Glomerular endothelial cell (primary cell): ENCODE results near the gene BRD8. TPM values are rescaled to one million over a fixed set of nuclear protein-coding genes. Genes with fewer than 3 reads are reported as not detected.

Source experiments
- DNase-seq: peaks from one replicate; pipeline ENCODE4 v3.0.0-alpha.2; 2011; ENCODE audit warnings: low read depth, low spot score; ENCODE audit errors: extremely low read depth
- total RNA-seq: library from RNA; depleted of rRNA; stranded (reverse); fragments of >200 nt; gene quantifications from 2 replicates; pipeline ENCODE4 v1.2.3, GENCODE V29; 2015

Gene BRD8
- total RNA-seq, 1 donor from 2014 or later, result 27.3 TPM

- DNase-seq, result no peak
Observed at GRCh38 chr5:138102454-138103318, 75.7 kb downstream of the BRD8 start.

GRCh38 chr5:138096997-138097828 lies 81.2 kb downstream of the BRD8 start:
- no peak for DNase-seq

- DNase-seq, result no peak
Observed at GRCh38 chr5:138096363-138096762, 82.1 kb downstream of the BRD8 start.

GRCh38 chr5:138095100-138095907 lies 83.1 kb downstream of the BRD8 start:
- DNase-seq, result no peak

- no peak for DNase-seq
Observed at GRCh38 chr5:138093036-138093435, 85.4 kb downstream of the BRD8 start.

GRCh38 chr5:138092301-138092700 lies 86.1 kb downstream of the BRD8 start:
- DNase-seq, result no peak

- no peak for DNase-seq
Observed at GRCh38 chr5:138091685-138092084, 86.7 kb downstream of the BRD8 start.

Other genes starting within 250 kb of the BRD8 start
- 10.5 and 16.2 TPM in 2 replicates for gene FAM13B, start 145.6 kb downstream of the BRD8 start, total RNA-seq
- not detected in 2 replicates for gene WNT8A, start 94.6 kb downstream of the BRD8 start, total RNA-seq
- 1.4 and 5.8 TPM in 2 replicates for gene NME5, start 39.2 kb downstream of the BRD8 start, total RNA-seq
- 8.2 and 13.6 TPM in 2 replicates for gene KIF20A, start 482 bp upstream of the BRD8 start, total RNA-seq
- 24.3 and 24.9 TPM in 2 replicates for gene CDC23, start 34.7 kb upstream of the BRD8 start, total RNA-seq
- gene GFRA3, start 96.0 kb upstream of the BRD8 start, total RNA-seq, result not detected in 2 replicates
- gene CDC25C, start 153.2 kb upstream of the BRD8 start, total RNA-seq, result 0.97 and 2.9 TPM in 2 replicates
- gene FAM53C, start 159.6 kb upstream of the BRD8 start, total RNA-seq, result 26.4 and 30.7 TPM in 2 replicates
- gene KDM3B, start 174.1 kb upstream of the BRD8 start, total RNA-seq, result 41.2 and 44.0 TPM in 2 replicates